Stimulated activated CD4-positive, alpha-beta T cell treated with anti-CD3 and anti-CD28 coated beads, Interleukin-12 subunit alpha, Interleukin-12 subunit beta, amount 100 ng/mL, for 48 hours (primary cell): ENCODE results near the gene MAN1C1.

ENCODE experiments used
- DNase-seq, 3 donors: peaks; one replicate each; pipeline ENCODE4 v3.0.0-alpha.2; 2020; ENCODE audit warnings: low read depth in 2 of 3, low spot score in 1 of 3

Gene MAN1C1

DNA sequence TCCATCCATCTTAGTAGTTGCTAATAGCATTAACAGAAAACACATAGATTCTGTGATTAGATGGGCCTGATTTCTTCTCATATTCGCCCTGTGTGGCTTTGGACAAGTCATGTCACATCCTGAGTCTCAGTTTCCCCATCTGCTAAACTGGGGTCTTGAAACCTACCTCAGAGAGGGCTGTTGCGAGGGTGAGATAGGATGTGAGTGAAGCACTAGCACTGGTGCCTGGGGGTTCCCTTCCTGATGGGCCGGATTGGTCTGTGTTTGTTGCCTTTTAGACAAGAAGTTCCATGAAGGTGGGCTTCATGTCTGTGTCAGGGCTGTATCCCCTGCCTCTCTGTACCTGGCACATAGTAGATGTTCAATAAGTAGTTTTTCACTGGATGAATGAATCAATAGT, 3.5 kb upstream of the MAN1C1 start:
- no peak for DNase-seq

- DNase-seq: no peak
These were observed 2.0 kb upstream of the MAN1C1 start for GRCh38 chr1:25614501-25615171.

DNA sequence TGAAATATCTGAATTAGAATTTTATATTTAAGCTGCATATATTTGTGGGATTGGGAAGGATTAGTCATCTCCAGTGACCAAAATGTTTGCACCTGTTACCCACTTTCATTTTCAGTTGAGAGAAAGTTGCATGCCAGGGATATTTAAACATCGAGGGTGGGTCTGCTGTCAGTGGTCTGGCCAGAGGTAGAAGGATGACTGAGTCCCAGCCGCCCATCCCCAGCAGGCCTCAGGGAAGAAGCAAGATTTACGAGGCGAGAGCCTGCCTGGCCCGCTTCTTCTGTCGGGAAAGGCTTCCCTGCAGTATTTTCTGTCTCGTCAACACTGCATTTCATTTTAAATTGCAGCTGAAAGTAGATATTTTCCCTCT, 1.4 kb upstream of the MAN1C1 start:
- DNase-seq: no peak

DNA sequence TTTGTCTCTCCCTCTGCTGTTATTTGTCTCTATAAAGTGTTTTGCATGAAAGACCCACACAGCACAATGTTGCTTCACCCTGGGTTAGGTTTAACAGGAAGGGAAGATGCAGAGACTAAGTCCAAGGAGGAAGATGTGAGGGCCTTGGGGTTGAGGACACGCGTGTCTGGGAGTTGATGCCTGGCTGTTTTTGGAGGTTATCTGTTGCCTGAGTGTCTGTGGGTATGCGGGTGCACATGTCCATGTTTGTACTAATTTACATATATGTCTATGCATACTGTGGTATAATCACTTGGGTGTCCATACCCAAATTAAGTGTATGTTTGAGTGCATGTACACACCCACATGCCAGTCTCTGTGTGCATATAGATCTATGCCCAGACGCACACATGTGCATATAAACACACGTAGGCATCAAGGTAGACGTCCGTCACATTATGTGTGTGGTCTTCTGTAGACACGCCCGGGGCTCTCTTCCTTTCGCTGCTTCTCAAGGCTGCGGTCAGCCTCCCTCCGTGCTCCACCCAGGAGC, 962 bp upstream of the MAN1C1 start:
- no peak for DNase-seq

DNA sequence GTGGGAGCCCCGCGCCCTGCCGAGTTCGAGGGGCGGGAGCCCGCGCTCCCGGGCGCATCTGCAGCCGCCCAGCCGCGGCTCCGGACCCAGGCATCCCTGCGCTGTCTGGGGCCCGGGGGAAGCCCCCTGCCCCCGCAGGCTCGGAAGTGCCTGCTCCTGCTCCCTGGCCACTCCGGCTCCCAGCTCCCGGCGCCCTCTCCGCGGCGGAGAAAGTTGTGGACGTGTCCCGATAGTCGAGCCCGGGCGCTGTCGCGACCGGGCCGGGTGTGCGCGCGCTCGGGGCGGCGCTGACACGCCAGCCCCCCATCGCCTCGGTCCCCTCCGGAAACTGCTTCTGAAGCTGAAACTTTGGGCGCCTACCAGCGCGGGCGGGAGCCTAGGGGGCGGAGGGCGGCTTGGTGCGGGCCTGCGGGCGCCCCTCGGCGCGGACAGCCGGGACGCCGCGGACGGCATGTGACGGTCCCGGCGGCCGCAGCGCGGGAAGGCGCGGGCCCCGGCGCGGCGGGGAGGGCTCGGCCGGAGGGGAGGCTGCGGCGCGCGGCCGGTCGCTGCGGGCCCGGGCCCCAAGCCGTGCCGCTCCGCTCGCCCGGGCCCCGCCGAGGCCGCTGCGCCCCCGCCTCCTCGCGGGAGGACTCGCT, 515 bp downstream of the MAN1C1 start:
- no peak for DNase-seq

GRCh38 chr1:25617625-25618432, 1.2 kb downstream of the MAN1C1 start:
- DNase-seq: no peak

DNA sequence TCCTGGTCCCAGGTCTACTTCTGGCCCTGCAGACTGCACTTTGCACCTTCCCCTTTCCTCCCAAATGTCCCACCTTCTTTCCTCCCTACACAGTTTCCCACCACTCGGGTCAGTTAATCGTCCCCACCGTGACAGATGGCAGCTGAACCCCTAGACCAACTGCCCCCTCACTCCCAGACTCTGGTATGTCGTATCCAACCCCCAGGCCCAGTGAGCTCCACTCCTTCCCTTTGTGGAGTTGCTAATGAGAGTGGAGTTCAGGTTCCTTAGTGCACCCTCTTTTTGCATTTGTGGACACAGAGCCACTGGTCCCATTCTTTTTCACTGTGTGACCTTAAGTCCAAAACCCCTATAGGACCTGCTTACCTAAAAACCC, 1.8 kb downstream of the MAN1C1 start:
- DNase-seq: no peak

- no peak for DNase-seq
These were observed 2.7 kb downstream of the MAN1C1 start for GRCh38 chr1:25619101-25619890.

DNA sequence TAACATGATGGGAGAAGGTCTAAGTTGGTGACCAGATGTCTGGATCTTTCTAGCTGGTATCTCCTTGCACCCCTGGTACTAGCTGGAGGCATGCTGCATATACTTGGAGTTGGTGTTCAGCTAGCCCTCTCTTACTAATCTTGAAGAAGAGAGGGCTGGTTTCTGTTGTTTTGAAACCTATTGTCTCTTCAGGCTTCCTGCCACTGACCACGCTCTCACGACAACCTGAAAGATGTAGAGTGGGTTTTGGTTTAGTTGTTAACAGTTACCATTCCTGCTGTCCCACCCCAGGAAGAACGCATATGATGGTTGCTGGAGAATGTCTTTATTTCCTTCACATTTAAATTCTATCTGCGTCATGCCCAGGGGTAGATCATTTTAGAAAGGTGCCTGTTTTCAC, 3.6 kb downstream of the MAN1C1 start:
- DNase-seq: no peak

DNA sequence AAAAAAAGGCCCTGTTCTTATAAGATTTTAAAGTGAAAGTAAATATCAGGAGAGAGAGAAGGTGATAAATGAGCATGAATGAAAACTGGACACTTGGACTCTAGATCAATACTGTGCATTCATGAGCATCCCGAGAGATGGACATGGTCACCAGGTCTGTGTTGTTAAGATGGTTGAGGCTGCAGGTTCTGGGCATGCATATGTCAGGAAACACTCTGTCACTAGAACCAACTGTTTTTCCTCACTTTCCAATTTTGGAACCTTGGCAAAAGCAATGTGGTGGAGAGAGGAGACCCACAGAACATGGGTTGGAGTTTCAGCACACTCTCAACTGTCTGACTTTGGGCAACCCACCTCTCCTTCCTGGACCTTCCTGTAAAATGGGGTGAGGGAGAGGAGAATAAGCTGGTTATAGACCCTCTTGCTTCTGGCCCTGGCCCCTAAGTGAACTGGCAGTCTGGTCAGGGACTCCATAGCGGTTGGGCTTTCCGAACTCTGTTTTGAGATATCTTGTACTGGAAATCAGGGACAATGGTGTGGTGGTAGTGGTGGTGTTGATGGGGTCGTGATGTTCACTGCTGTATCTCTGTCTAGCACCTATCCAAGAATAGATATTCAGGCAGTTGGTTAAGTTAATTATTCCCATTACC, 4.2 kb downstream of the MAN1C1 start:
- DNase-seq: no peak

DNA sequence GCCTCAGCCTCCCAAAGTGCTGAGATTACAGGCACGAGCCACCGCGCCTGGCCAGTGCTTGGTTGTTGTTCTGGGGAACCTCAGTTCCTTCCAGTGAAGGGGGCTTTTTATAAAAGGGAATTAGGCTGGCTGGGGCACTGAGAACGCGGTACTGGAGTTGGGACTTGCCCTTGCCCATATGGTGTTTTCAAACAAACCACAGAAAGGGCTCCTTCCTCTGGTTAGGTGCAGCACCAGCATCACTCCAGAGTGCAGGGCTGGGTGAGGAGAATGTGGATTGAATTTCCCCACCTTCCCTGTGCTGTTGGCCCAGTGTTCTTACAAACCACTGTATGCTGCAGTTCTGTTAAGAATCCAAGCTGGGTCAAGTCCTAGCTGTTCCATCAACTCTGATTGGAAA, 5.3 kb downstream of the MAN1C1 start:
- DNase-seq: no peak

GRCh38 chr1:25622531-25622930, 5.9 kb downstream of the MAN1C1 start:
- DNase-seq: no peak

GRCh38 chr1:25623007-25623406, 6.4 kb downstream of the MAN1C1 start:
- no peak for DNase-seq

DNA sequence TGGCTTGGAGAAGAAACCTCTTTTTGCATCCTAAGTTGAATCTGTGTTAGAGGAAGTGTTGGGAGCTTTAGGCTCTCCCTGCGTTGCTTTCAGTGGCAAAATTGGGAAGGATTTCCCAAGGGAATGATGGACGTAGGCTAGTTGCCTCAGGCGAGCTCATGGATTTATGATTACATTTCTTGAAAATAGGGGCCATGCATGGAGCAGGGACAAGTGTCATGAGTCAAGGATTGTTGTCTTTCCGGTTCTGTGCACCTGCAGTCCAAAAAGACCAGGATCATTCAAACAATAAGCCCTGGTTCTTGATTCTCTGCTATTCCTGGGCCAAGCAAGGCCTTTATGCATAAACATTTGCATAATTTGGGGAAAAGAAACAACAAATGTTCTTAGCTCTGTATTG, 7.1 kb downstream of the MAN1C1 start:
- no peak for DNase-seq

GRCh38 chr1:25624156-25624555, 7.6 kb downstream of the MAN1C1 start:
- DNase-seq: no peak

DNA sequence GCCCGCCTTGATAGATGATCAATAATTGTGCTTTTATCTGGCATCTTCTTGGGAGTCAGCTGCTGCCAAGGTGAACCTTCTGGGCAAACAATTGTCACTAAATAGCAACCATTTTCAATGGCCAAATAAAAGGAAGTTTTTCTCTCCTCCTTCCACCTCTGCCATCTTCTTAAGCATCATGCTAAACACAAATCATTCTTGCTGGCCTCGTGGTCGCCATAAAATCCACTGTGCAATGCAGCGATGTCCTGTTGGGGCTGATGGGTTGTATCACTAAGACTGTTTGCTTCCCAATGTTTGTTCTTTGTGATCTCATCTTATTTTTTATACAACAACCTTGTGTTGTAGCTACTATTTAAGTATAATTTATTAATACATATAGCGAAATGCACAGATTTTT, 8.0 kb downstream of the MAN1C1 start:
- no peak for DNase-seq

- DNase-seq: no peak
These were observed 9.4 kb downstream of the MAN1C1 start for GRCh38 chr1:25626018-25626417.

DNA sequence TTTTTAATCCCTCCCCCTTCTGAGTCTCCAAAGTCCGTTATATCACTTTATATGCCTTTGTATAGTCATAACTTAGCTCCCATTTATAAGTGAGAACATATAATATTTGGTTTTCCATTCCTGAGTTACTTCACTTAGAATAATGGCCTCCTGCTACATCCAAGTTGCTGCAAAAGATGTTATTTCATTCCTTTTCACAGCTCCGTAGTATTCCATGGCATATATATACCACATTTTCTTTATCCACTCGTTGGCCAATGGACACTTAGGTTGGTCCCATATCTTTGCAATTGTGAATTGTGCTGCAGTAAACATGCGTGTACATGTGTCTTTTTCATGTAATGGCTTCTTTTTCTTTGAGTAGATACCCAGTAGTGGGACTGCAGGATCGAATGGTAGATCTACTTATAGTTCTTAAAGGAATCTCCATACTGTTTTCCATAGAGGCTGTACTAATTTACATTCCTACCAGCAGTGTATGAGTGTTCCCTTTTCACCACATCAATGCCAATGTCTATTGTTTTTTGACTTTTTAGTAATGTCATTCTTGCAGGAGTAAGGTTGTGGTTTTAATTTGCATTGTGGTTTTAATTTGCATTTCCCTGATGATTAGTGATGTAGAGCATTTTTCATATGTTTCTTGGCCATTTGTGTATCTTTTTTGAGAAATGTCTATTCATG, 12.3 kb downstream of the MAN1C1 start:
- no peak for DNase-seq

DNA sequence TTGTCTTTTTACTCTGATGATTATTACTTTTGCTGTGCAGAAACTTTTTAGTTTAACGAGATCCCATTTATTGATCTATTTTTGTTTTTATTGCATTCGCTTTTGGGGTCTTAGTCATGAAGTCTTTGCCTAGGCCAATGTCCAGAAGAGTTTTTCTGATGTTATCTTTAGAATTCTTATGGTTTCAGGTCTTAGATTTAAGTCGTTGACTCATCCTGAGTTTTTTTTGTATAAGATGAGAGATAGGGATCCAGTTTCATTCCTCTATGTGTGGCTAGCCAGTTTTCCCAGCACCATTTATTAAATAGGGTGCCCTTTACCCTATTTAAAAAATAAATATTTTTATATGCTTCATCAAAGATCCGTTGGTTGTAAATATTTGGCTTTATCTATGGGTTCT, 13.2 kb downstream of the MAN1C1 start:
- DNase-seq: no peak

DNA sequence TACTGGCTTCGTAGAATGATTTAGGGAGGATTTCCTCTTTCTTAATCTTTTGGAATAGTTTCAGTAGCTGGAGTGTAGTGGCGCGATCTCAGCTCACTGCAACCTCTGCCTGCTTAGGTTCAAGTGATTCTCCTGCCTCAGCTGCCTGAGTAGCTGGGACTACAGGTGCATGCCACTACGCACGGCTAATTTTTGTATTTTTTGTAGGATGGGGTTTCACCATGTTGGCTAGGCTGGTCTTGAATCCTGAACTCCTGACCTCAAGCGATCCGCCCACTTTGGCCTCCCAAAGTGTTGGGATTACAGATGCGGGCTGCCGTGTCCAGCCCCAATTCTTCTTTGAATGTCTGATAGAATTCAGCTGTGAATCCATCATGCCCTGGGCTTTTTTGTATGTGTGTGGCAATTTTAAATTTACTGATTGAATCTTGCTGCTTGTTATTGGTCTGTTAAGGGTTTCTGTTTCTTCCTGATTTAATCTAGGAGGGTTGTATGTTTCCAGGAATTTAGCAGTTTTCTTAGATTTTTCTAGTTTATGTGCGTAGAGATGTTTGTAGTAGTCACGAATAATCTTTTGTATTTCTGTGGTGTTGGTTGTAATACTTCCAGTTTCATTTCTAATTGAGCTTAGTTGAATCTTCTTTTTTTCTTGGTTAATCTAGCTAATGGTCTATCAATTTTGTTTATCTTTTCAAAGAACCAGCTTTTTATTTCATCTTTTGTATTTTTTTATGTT, 15.3 kb downstream of the MAN1C1 start:
- DNase-seq: no peak
